IMR-90 (cell line): Measurements from ENCODE around the gene ACOT12.

Source experiments
- BHLHE40 ChIP-seq: fragments of 150-350 bp; IDR thresholded peaks from 2 replicates; pipeline ENCODE4 v1.6.1; 2016; ENCODE audit warnings: mild to moderate bottlenecking, low read depth, low read length
- CEBPB ChIP-seq: IDR thresholded peaks from 2 replicates; pipeline ENCODE4 v1.6.1; 2012; ENCODE audit warnings: low read depth, low read length, improper control_type of control experiment
- CHD1 ChIP-seq: IDR thresholded peaks from 2 replicates; pipeline ENCODE4 v1.6.1; 2012; ENCODE audit warnings: low read depth, low read length, improper control_type of control experiment
- FOS ChIP-seq: fragments of 150-350 bp; IDR thresholded peaks from 2 replicates; pipeline ENCODE4 v1.6.1; 2016; ENCODE audit warnings: low read depth, low read length
- MAZ ChIP-seq: IDR thresholded peaks from 2 replicates; pipeline ENCODE4 v1.6.1; 2012; ENCODE audit warnings: low read depth, mild to moderate bottlenecking, low read length, improper control_type of control experiment, moderate library complexity, borderline replicate concordance
- MXI1 ChIP-seq: IDR thresholded peaks from 2 replicates; pipeline ENCODE4 v1.6.1; 2012; ENCODE audit warnings: low read depth, mild to moderate bottlenecking, low read length, moderate library complexity, borderline replicate concordance
- POLR2A ChIP-seq: IDR thresholded peaks from 2 replicates; pipeline ENCODE4 v1.6.1; 2012; ENCODE audit warnings: mild to moderate bottlenecking, low read depth, low read length
- RAD21 ChIP-seq: IDR thresholded peaks from 2 replicates; pipeline ENCODE4 v1.6.1; 2012; ENCODE audit warnings: low read length, improper control_type of control experiment
- RCOR1 ChIP-seq: IDR thresholded peaks from 2 replicates; pipeline ENCODE4 v1.6.1; 2012; ENCODE audit warnings: mild to moderate bottlenecking, low read length, improper control_type of control experiment; ENCODE audit not compliant: insufficient replicate concordance
- RFX5 ChIP-seq: IDR thresholded peaks from 2 replicates; pipeline ENCODE4 v1.8.0; 2012; ENCODE audit warnings: low read depth, mild to moderate bottlenecking, low read length, moderate library complexity
- SMC3 ChIP-seq: fragments of 150-350 bp; IDR thresholded peaks from 2 replicates; pipeline ENCODE4 v1.6.1; 2016; ENCODE audit warnings: low read depth, mild to moderate bottlenecking, antibody characterized with exemption, low read length, moderate library complexity
- TF ChIP-seq, protein P1 (sequence below): conservative IDR thresholded peaks from 2 replicates; pipeline ENCODE4 v1.5.1; 2012; ENCODE audit warnings: mild to moderate bottlenecking, low read depth, low read length, improper control_type of control experiment
- TF ChIP-seq, protein P2 (sequence below): fragments of 150-350 bp; IDR thresholded peaks from 2 replicates; pipeline ENCODE4 v1.6.1; 2017; ENCODE audit warnings: mild to moderate bottlenecking, antibody characterized with exemption, low read length, low read depth

DNA sequence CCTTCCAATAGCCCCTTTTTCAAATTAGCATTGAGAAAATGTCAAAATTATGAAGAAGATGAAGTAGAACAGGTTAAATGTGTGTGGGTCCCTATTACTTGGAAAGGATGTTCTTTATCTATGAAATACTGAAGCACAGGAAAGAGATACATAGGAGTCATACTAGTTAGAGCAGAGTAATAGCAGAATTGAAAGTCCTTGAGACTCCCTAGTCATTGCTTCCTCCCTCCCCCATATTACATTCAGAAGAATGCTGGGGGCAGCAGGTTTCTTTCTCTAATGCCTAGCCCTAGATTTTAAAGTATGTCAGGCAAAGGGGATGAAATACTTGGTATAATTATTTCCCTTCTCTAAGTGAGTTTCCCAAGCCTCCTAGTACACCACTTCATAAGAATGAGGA lies 88.1 kb downstream of the ACOT12 start:
- no peak for TF ChIP-seq RCOR1
- TF ChIP-seq, protein P1, sequence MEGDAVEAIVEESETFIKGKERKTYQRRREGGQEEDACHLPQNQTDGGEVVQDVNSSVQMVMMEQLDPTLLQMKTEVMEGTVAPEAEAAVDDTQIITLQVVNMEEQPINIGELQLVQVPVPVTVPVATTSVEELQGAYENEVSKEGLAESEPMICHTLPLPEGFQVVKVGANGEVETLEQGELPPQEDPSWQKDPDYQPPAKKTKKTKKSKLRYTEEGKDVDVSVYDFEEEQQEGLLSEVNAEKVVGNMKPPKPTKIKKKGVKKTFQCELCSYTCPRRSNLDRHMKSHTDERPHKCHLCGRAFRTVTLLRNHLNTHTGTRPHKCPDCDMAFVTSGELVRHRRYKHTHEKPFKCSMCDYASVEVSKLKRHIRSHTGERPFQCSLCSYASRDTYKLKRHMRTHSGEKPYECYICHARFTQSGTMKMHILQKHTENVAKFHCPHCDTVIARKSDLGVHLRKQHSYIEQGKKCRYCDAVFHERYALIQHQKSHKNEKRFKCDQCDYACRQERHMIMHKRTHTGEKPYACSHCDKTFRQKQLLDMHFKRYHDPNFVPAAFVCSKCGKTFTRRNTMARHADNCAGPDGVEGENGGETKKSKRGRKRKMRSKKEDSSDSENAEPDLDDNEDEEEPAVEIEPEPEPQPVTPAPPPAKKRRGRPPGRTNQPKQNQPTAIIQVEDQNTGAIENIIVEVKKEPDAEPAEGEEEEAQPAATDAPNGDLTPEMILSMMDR = no peak
- TF ChIP-seq POLR2A = no peak
- TF ChIP-seq RFX5 = no peak
- no peak for TF ChIP-seq MAZ
- TF ChIP-seq FOS = no peak
- TF ChIP-seq, protein P2, sequence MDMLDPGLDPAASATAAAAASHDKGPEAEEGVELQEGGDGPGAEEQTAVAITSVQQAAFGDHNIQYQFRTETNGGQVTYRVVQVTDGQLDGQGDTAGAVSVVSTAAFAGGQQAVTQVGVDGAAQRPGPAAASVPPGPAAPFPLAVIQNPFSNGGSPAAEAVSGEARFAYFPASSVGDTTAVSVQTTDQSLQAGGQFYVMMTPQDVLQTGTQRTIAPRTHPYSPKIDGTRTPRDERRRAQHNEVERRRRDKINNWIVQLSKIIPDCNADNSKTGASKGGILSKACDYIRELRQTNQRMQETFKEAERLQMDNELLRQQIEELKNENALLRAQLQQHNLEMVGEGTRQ = no peak
- TF ChIP-seq BHLHE40 = no peak
- TF ChIP-seq CHD1 = no peak
- no peak for TF ChIP-seq SMC3
- TF ChIP-seq RAD21 = no peak
- no peak for TF ChIP-seq MXI1
- TF ChIP-seq CEBPB = no peak
